ENCODE measurements around the gene FLCN. TPM values are rescaled to one million over a fixed set of nuclear protein-coding genes. Genes with fewer than 3 reads are reported as not detected.

FLCN gene
- total RNA-seq, 1 donor from 2014 or later: 73.7 TPM

DNA sequence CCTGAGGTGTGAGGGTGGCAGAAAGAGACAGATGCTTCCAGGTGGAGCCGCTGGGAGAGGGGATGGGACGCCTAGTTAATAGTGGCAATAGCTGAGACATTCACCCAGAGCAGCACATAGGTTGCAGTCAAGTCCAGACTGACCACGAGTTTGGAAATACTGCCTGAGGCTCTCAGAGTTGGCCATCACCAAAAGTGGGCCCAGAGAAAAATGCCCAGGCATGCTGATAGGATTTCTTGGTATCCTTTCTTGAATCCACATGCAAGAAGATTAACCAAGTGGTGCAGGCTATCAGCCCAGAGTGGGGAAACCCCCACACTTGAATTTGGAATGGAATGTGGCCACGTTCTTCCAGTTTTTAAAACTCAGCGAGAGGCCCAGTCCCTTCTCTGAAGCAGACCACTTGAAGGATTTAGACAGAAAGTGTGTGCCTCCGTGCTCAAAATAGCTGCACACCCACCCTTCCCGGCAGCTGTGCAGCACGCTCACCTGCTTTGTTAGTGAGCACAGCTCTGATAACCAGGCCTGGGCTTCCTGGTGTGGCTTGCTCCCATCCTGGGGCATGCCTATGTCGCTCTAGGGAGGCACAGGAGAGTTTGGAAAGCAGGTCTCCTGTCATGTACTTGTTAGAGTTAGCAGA is 66.5 kb downstream of the FLCN start:
- no peak for DNase-seq (ENCODE audit: extremely low read depth, low read depth, low spot score)

DNA sequence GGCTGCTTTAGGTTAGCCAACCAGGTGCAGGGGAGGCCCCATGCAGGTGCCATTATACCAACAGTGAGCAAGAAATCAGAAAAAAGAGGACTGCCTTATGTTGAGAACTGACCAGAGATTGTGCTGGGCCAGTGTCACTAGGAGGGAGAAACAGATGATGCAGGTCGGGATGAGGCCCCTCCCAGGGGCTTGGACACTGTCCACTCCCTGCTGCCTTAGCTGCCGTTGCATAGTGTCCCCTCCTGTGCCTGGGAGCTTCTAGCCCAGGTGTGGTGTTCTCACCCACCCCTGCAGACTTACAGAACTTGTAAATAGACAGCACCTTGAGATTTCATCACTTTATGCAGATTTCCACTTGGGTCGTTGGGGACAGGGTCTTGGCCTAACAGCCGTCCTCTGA is 67.6 kb downstream of the FLCN start:
- no peak for DNase-seq (ENCODE audit: extremely low read depth, low read depth, low spot score)

DNA sequence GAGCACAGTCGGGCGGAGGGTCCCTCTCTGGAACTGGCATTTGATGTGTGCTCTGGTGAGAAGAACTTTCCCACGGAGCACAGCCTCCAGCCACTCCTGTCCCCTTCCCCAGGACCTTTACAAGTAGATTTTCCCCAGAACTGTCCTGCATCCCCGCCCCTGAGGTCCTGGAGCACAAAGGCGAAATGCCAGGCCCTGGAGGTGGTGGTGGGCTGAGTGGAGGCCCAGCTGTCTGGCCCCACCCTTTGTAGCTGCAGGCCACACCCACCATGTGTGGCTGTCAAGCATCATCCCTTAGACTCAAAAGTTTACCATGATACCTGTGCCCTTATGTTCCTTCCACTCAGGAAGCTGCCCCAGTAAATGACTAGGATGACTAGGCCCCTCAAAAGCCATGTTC is 68.6 kb downstream of the FLCN start:
- DNase-seq (ENCODE audit: extremely low read depth, low read depth, low spot score): no peak

DNA sequence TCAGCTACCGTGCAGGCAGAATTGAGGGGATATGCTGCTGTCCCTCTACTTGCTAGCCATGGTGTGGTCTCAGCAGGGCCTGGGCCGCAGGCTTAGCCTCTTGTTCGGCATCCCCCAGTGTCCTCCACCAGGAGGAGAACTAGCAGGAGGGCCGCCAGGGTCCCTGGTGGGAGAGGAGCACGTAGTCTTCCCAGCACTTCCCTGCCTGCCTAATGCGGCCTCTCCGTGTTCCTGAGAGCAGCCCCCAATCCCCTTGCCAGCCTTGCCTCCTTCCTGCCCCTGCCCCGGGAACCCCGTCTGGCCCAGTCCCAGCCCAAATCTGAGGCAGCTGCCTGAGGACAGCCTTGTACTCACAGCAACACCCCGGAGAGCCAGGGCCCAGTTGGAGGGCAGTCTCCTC is 69.0 kb downstream of the FLCN start:
- DNase-seq (ENCODE audit: extremely low read depth, low read depth, low spot score): no peak

DNA sequence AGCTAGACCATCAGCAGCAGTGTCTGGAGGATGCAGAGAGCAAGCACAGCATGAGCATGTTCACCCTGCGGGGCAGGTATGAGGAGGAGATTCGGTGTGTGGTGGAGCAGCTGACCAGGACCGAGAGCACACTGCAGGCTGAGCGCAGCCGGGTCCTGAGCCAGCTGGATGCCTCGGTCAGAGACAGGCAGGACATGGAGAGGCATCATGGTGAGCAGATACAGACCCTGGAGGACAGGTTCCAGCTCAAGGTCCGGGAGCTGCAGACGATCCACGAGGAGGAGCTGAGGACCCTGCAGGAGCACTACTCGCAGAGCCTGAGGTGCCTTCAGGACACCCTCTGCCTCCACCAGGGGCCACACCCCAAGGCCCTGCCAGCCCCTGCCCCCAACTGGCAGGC is 69.6 kb downstream of the FLCN start:
- DNase-seq (ENCODE audit: extremely low read depth, low read depth, low spot score): no peak

DNA sequence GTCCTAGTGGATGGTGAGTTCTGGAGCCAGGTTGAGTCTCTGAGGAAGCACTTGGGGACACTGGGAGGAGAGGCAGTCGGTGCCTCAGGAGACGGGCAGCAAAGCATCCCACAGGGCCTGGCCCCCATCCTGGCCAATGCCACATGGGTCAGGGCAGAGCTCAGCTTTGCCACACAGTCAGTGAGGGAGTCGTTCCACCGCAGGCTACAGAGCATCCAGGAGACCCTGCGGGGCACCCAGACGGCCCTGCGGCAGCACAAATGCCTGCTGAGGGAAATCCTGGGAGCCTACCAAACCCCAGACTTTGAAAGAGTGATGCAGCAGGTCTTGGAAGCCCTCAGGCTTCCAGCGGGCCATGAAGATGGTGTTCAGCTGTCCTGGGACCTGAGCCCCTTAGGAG is 70.5 kb downstream of the FLCN start:
- no peak for DNase-seq (ENCODE audit: extremely low read depth, low read depth, low spot score)

DNA sequence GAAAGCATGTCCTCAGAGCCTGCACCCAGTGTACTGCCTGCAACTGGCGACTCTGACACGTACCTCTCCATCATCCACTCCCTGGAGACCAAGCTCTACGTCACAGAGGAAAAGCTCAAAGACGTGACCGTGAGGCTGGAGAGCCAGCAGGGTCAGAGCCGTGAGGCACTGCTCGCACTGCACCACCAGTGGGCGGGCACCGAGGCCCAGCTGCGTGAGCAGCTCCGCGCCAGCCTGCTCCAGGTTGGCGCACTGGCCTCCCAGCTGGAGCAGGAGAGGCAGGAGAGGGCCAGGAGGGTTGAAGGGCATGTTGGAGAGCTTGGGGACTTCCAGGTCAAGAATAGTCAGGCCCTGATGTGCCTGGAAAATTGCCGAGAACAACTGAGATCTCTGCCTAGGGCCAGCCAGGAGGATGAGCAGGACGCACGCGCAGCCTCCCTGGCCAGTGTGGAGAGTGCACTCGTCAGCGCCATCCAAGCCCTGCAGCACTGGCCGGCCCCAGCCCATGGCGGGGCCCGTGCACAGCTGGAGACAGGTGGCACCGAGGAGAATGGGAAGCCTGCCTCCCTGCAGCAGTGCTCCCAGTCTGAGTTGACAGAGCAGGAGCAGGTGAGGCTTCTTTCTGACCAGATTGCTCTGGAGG is 71.2 kb downstream of the FLCN start:
- no peak for DNase-seq (ENCODE audit: extremely low read depth, low read depth, low spot score)

DNA sequence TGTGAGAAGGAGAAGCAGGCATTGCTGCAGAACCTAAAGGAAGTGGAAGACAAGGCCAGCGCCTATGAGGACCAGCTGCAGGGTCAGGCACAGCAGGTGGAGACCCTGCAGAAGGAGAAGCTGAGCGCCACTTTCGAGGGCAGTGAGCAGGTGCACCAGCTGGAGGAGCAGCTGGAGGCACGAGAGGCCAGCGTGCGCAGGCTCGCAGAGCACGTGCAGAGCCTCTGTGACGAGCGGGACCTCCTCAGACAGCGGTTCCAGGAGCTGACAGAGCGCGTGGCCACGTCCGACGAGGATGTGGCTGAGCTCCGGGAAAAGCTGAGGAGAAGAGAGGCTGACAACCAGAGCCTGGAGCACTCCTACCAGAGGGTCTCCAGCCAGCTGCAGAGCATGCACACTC is 72.3 kb downstream of the FLCN start:
- no peak for DNase-seq (ENCODE audit: extremely low read depth, low read depth, low spot score)

DNA sequence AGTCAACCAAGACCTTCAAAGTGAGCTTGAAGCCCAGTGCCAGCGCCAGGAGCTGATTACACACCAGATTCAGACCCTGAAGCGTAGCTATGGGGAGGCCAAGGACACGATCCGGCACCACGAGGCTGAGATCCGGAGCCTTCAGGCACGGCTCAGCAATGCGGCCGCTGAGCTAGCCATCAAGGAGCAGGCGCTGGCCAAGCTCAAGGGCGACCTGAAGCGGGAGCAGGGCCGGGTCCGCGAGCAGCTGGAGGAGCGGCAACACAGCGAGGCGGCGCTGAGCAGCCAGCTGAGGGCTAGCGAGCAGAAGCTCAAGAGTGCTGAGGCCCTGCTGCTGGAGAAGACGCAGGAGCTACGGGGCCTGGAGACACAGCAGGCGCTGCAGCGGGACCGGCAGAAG is 72.8 kb downstream of the FLCN start:
- no peak for DNase-seq (ENCODE audit: extremely low read depth, low read depth, low spot score)

Other genes starting within 250 kb of the FLCN start
- 122 and 160 TPM in 2 replicates for gene MPRIP, start 194.7 kb downstream of the FLCN start, total RNA-seq
- gene PLD6, start 30.8 kb downstream of the FLCN start, total RNA-seq: 2.0 and 2.3 TPM in 2 replicates
- 54.1 and 59.7 TPM in 2 replicates for gene COPS3, start 44.1 kb upstream of the FLCN start, total RNA-seq
- 2.7 TPM in 2 replicates for gene NT5M, start 66.2 kb upstream of the FLCN start, total RNA-seq
- gene MED9, start 239.8 kb upstream of the FLCN start, total RNA-seq: 8.1 and 11.1 TPM in 2 replicates